GM12878 (cell line): ENCODE measurements around the gene MXRA8. TPM values are rescaled to one million over a fixed set of nuclear protein-coding genes. Genes with fewer than 3 reads are reported as not detected.

Experiments
- ATF7 ChIP-seq: fragments of 450-650 bp; IDR thresholded peaks from 2 replicates; pipeline ENCODE4 v1.6.1; 2016; ENCODE audit warnings: low read depth, mild to moderate bottlenecking
- BRCA1 ChIP-seq: IDR thresholded peaks from 2 replicates; pipeline ENCODE4 v1.6.1; 2011; ENCODE audit warnings: low read depth, low read length, improper control_type of control experiment
- CREM ChIP-seq: IDR thresholded peaks from 2 replicates; pipeline ENCODE4 v1.6.1; 2014; ENCODE audit warnings: antibody characterized with exemption, low read depth
- CUX1 ChIP-seq: IDR thresholded peaks from 2 replicates; pipeline ENCODE4 v1.6.1; 2012; ENCODE audit warnings: improper control_type of control experiment, low read depth, low read length; ENCODE audit not compliant: insufficient replicate concordance
- ESRRA ChIP-seq: IDR thresholded peaks from 2 replicates; pipeline ENCODE4 v1.6.1; 2012; ENCODE audit warnings: mild to moderate bottlenecking, low read length, improper control_type of control experiment
- HDGF ChIP-seq: fragments of 450-650 bp; IDR thresholded peaks from 2 replicates; pipeline ENCODE4 v1.6.1; 2016; ENCODE audit warnings: antibody characterized with exemption
- IKZF2 ChIP-seq, 2 experiments: fragments of 450-650 bp; IDR thresholded peaks; 2 replicates each; pipeline ENCODE4 v1.6.1; 2017; ENCODE audit warnings: mild to moderate bottlenecking in 2 of 2, moderate library complexity in 2 of 2
- JUNB ChIP-seq: IDR thresholded peaks from 2 replicates; pipeline ENCODE4 v1.6.1; 2016; ENCODE audit warnings: antibody characterized with exemption, mild to moderate bottlenecking
- KLF5 ChIP-seq: fragments of 450-650 bp; IDR thresholded peaks from 2 replicates; pipeline ENCODE4 v1.6.1; 2014; ENCODE audit warnings: mild to moderate bottlenecking; ENCODE audit not compliant: partially characterized antibody
- MTA3 ChIP-seq: IDR thresholded peaks from 2 replicates; pipeline ENCODE4 v1.6.1; 2012; ENCODE audit warnings: low read length, inconsistent platforms, borderline replicate concordance
- MYC ChIP-seq: IDR thresholded peaks from 2 replicates; pipeline ENCODE4 v1.6.1; 2011; ENCODE audit warnings: mild to moderate bottlenecking, low read length, moderate library complexity, inconsistent platforms; ENCODE audit not compliant: insufficient read depth, insufficient replicate concordance, insufficient read length, severe bottlenecking
- PAX8 ChIP-seq: fragments of 450-650 bp; IDR thresholded peaks from 2 replicates; pipeline ENCODE4 v1.6.1; 2017; ENCODE audit warnings: mild to moderate bottlenecking, moderate library complexity
- RUNX3 ChIP-seq: IDR thresholded peaks from 2 replicates; pipeline ENCODE4 v1.6.1; 2012; ENCODE audit warnings: low read length, inconsistent platforms
- SMARCA5 ChIP-seq: fragments of 450-650 bp; IDR thresholded peaks from 2 replicates; pipeline ENCODE4 v1.6.1; 2017; ENCODE audit warnings: mild to moderate bottlenecking
- SPI1 ChIP-seq: IDR thresholded peaks from 2 replicates; pipeline ENCODE4 v1.6.1; 2011; ENCODE audit warnings: low read depth, mild to moderate bottlenecking, low read length, moderate library complexity, borderline replicate concordance; ENCODE audit not compliant: insufficient read depth
- TCF3 ChIP-seq: IDR thresholded peaks from 2 replicates; pipeline ENCODE4 v1.6.1; 2012; ENCODE audit warnings: low read depth, mild to moderate bottlenecking, low read length, borderline replicate concordance; ENCODE audit not compliant: insufficient read depth
- TCF7 ChIP-seq: IDR thresholded peaks from 2 replicates; pipeline ENCODE4 v1.6.1; 2014; ENCODE audit warnings: antibody characterized with exemption, borderline replicate concordance
- YBX1 ChIP-seq: fragments of 450-650 bp; IDR thresholded peaks from 2 replicates; pipeline ENCODE4 v1.6.1; 2016; ENCODE audit warnings: antibody characterized with exemption
- ZSCAN29 ChIP-seq: fragments of 450-650 bp; IDR thresholded peaks from 2 replicates; pipeline ENCODE4 v1.6.1; 2017; ENCODE audit warnings: mild to moderate bottlenecking, moderate library complexity
- ZZZ3 ChIP-seq: IDR thresholded peaks from 2 replicates; pipeline ENCODE4 v1.6.1; 2011; ENCODE audit warnings: low read depth; ENCODE audit not compliant: control insufficient read depth, insufficient read length
- polyA plus RNA-seq, 11 experiments: library from polyadenylated mRNA; depleted of rRNA in 4 of 11; unstranded in 6 of 11; stranded (reverse) in 5 of 11; fragments of >200 nt; fragmentation: Nextera tagmentation in 4 of 11; fragmentation: Illumina TruSeq in 1 of 11; extraction: Ambion mirVana in 4 of 11; extraction: Trizol in 1 of 11; gene quantifications; 1 replicate in 1 of 11; 2 replicates in 10 of 11; pipeline versions ENCODE4 v1.2.1 to v1.2.3, GENCODE V29; 2011 to 2016; ENCODE audit warnings: inconsistent platforms in 2 of 11, missing spikeins in 2 of 11, low read depth in 1 of 11
- total RNA-seq, 4 experiments: library from RNA; depleted of rRNA in 3 of 4; stranded (reverse); fragments of >200 nt in 3 of 4; fragmentation: Illumina TruSeq in 1 of 4; extraction: Trizol in 1 of 4; gene quantifications; 2 replicates each; pipeline versions ENCODE4 v1.2.1 to v1.2.3, GENCODE V29; 2013 to 2021
- TF ChIP-seq, protein P1 (sequence below): fragments of 450-650 bp; IDR thresholded peaks from 2 replicates; pipeline ENCODE4 v1.6.1; 2016; ENCODE audit warnings: mild to moderate bottlenecking
- TF ChIP-seq, protein P2 (sequence below): fragments of 450-650 bp; formaldehyde crosslinking; IDR thresholded peaks from 2 replicates; pipeline ENCODE4 v1.4.0; 2022; ENCODE audit warnings: mild to moderate bottlenecking, moderate library complexity

MXRA8 gene
- total and polyA plus RNA-seq, 10 of the 15 experiments (the other 5 are each of a cell fraction or from before 2014, with no cell fraction given) = 0.11 to 0.54 (median 0.21) TPM; not detected in 6

- TF ChIP-seq HDGF (no peak), MTA3 (no peak), BRCA1 (no peak), ZZZ3 (no peak), IKZF2 (IDR thresholded peaks at IDR 0.05) (no peak), MYC (no peak), SMARCA5 (0 out of 2 replicates have a peak, but pooled peaks have one; percentile 44), ATF7 (no peak), ZSCAN29 (0 out of 2 replicates have a peak, but pooled peaks have one; percentile 10), JUNB (no peak), ESRRA (no peak; the same call in 1 of the 2 replicates), CREM (peak; percentile 87), SPI1 (no peak), RUNX3 (no peak), TCF3 (0 out of 2 replicates have a peak, but pooled peaks have one; percentile 11), YBX1 (no peak), CUX1 (no peak), TCF7 (no peak), PAX8 (no peak), KLF5 (peak; percentile 49)
- TF ChIP-seq, protein P1, sequence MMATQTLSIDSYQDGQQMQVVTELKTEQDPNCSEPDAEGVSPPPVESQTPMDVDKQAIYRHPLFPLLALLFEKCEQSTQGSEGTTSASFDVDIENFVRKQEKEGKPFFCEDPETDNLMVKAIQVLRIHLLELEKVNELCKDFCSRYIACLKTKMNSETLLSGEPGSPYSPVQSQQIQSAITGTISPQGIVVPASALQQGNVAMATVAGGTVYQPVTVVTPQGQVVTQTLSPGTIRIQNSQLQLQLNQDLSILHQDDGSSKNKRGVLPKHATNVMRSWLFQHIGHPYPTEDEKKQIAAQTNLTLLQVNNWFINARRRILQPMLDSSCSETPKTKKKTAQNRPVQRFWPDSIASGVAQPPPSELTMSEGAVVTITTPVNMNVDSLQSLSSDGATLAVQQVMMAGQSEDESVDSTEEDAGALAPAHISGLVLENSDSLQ = peak; percentile 75
- TF ChIP-seq, protein P2, sequence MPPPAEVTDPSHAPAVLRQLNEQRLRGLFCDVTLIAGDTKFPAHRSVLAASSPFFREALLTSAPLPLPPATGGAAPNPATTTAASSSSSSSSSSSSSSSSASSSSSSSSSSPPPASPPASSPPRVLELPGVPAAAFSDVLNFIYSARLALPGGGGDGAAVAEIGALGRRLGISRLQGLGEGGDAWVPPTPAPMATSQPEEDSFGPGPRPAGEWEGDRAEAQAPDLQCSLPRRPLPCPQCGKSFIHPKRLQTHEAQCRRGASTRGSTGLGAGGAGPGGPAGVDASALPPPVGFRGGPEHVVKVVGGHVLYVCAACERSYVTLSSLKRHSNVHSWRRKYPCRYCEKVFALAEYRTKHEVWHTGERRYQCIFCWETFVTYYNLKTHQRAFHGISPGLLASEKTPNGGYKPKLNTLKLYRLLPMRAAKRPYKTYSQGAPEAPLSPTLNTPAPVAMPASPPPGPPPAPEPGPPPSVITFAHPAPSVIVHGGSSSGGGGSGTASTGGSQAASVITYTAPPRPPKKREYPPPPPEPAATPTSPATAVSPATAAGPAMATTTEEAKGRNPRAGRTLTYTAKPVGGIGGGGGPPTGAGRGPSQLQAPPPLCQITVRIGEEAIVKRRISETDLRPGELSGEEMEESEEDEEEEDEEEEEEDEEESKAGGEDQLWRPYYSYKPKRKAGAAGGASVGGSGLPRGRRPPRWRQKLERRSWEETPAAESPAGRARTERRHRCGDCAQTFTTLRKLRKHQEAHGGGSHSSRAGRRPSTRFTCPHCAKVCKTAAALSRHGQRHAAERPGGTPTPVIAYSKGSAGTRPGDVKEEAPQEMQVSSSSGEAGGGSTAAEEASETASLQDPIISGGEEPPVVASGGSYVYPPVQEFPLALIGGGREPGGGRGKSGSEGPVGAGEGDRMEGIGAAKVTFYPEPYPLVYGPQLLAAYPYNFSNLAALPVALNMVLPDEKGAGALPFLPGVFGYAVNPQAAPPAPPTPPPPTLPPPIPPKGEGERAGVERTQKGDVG = no peak
Measured at GRCh38 chr1:1406821-1407635, 48.7 kb upstream of the MXRA8 start, which contains the start of gene MRPL20 (continued).
